C4-2B (cell line): ENCODE data around the gene FOCAD.

Experiments
- H3K27ac ChIP-seq: fragments of 450-650 bp; 2 replicates; pipeline ENCODE4 v1.5.1; 2017
- ZFX ChIP-seq: fragments of 450-650 bp; IDR thresholded peaks from 2 replicates; pipeline ENCODE4 v1.6.1; 2017
- TF ChIP-seq, protein P1 (sequence below): fragments of 450-650 bp; conservative IDR thresholded peaks from 2 replicates; pipeline ENCODE4 v1.5.1; 2017; ENCODE audit warnings: mild to moderate bottlenecking

FOCAD gene

DNA sequence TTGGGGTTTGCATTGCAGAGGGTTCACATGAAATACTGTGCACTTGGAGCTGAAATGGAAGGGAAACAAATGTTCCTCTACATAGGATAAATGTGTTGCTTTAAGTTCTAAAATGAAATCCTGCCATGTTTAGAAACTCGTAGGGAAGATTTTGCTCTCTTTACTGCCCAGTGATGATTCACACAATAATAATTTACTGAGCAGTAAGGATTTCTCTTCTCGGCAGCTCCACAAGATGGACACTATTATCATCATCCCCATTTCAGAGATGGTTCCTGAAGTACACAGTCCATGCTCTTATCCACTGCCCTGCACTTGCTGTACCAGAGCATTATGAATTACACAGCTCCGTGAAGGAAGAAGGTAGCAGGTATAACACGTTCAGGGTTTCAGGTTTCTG, 343.2 kb downstream of the FOCAD start:
- H3K27ac ChIP-seq: no peak overlapping the region
- TF ChIP-seq ZFX: no peak
- TF ChIP-seq, protein P1, sequence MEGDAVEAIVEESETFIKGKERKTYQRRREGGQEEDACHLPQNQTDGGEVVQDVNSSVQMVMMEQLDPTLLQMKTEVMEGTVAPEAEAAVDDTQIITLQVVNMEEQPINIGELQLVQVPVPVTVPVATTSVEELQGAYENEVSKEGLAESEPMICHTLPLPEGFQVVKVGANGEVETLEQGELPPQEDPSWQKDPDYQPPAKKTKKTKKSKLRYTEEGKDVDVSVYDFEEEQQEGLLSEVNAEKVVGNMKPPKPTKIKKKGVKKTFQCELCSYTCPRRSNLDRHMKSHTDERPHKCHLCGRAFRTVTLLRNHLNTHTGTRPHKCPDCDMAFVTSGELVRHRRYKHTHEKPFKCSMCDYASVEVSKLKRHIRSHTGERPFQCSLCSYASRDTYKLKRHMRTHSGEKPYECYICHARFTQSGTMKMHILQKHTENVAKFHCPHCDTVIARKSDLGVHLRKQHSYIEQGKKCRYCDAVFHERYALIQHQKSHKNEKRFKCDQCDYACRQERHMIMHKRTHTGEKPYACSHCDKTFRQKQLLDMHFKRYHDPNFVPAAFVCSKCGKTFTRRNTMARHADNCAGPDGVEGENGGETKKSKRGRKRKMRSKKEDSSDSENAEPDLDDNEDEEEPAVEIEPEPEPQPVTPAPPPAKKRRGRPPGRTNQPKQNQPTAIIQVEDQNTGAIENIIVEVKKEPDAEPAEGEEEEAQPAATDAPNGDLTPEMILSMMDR: no peak

DNA sequence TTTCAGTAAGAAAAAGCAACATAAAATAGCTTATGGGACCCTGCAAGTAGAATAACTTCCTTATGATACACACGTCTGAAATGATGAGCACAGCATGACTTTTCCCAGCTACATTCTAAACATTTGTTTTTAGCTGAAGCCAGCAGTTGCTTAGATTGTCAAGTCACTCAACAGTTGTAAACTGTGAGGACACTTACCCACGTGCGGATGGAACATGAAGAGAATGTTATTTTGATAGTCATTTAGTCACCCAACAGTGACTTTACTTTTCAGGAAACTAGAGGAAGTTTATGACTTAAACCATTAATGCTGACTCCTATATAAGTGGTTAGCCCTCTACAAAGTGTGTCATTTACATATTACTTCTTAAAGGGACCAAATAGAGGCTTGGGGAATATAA, 344.4 kb downstream of the FOCAD start:
- no peak overlapping the region for H3K27ac ChIP-seq
- TF ChIP-seq, protein P1: no peak
- TF ChIP-seq ZFX: no peak

DNA sequence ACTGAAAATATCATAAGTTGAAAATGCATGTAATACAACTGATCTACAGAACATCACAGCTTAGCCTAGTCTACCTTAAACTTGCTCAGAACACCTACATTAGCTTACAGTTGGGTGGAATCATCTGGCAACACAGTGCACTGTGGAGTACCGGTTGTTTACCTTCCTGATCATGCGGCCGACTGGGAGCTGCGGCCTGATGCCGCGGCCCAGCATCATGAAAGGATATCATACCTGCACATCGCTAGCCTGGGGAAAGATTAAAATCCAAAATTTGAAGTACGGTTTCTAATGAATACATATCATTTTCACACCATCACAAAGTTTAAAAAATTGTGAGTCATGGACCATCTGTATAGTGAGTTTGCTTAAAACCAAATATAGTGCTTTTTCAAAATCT, 345.6 kb downstream of the FOCAD start:
- no peak overlapping the region for H3K27ac ChIP-seq
- TF ChIP-seq, protein P1: no peak
- no peak for TF ChIP-seq ZFX

DNA sequence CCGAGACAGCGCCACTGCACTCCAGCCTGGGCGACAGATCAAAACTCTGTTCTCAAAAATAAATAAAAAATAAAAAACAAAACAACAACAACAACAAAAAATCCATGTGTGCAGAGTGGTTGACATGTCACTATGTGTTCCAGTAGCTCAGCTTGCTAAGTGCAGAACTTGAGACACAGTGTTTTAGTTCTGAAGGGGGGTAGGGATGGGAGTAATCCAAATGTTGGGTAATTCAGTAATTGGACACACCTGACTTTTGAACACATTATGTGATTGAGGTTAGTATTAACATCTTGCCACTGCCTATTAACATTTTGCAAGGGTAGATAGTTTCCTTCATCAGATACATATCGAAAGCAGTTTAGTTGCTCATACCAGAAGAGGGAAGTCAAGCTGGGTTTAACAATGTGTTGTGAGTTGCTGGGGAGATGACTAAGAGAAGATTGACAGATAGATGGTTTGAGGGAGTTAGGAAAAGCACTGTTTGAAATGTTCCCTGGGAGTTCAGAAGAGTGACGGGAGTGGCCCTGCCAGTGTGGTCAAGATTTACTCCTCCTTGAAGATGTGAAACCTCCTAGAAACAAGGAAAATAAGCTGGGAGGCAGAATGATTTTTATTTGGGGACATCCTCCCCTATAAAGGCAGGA, 346.5 kb downstream of the FOCAD start:
- no peak overlapping the region for H3K27ac ChIP-seq
- no peak for TF ChIP-seq ZFX
- TF ChIP-seq, protein P1: no peak

DNA sequence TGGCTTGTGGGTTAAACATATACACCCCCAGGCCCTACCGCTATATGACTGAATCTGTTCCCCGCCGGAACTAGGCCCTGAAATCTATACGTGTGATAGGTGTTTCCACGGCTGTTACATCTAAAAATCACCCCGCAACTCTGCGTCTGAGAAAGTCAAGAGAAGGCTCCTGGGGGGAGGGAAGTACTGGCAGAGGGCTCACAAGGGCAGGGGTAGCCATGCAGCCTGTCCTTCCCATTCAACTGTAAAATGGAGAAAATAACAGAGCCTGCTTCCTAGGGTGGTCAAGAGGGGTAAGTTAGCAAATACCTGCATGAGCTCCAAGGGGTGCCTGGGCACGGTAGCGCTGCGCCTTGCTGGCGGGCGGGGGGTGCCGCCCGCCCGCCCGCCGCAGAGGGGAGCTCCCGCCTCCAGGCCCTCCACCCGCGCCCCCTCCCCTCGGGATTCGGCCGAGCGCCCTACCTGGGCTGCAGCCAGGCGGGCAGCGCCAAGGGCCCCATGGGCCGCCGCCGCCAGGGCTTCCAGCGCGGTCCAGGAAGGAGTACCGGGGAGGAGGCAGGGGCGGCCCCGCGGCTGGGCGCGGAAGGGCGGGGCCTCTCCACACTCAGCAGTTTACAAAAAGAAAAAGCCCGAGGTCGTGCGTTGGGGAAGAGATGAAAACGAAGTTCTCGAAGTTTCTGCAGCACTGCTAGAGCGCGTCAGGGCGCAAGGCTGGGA, 347.2 kb downstream of the FOCAD start, which contains the start of gene HACD4:
Gene HACD4 (minus strand): TSS at position 550 of the 717 bp plus-strand sequence. CDS start 50 bp downstream, at position 500.
- H3K27ac ChIP-seq: no peak within 1 kb of the TSS
- TF ChIP-seq, protein P1: no peak
- TF ChIP-seq ZFX: no peak

- no peak overlapping the region for H3K27ac ChIP-seq
- no peak for TF ChIP-seq ZFX
- TF ChIP-seq, protein P1: no peak
Observed at GRCh38 chr9:21031808-21032183, 347.7 kb downstream of the FOCAD start.

DNA sequence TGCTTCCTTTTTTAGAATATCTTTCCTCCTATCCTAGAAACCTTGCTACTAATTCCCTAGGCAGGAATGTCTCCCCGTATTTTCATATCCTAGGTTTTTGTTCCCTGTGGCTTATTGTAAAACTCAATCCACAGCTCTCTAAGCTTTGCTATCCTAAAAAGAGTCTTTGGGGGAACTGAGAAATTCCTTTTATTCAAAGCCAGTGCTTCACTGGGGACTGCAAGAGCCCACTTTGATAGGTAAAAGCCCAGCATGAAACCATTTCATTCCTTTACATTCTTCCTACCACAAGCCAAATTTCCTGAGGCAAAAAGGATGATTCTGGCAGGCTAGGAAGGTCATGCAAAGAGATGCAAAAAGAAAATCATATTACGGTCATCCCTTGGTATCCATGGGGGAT, 353.2 kb downstream of the FOCAD start:
- H3K27ac ChIP-seq: no peak overlapping the region
- TF ChIP-seq, protein P1: no peak
- no peak for TF ChIP-seq ZFX
